ENCODE data around the gene GRIK4. TPM values are rescaled to one million over a fixed set of nuclear protein-coding genes. Genes with fewer than 3 reads are reported as not detected.

GRIK4 gene
- total RNA-seq, 1 donor from 2014 or later: 0.06 TPM

GRCh38 chr11:120890609-120891320 is 379.2 kb downstream of the GRIK4 start:
- TF ChIP-seq CTCF (conservative IDR thresholded peaks at IDR 0.05; ENCODE audit: low read depth, low read length): no peak
- no peak for DNase-seq (ENCODE audit: low read depth)
- no peak overlapping the region for H3K4me3 ChIP-seq (ENCODE audit: low read depth, low read length)

GRCh38 chr11:120893440-120894201 is 382.1 kb downstream of the GRIK4 start:
- TF ChIP-seq CTCF (conservative IDR thresholded peaks at IDR 0.05; ENCODE audit: low read depth, low read length): no peak
- H3K4me3 ChIP-seq (ENCODE audit: low read depth, low read length): no peak overlapping the region
- no peak for DNase-seq (ENCODE audit: low read depth)

- H3K4me3 ChIP-seq (ENCODE audit: low read depth, low read length): no peak overlapping the region
- DNase-seq (ENCODE audit: low read depth): no peak
- no peak for TF ChIP-seq CTCF (conservative IDR thresholded peaks at IDR 0.05; ENCODE audit: low read depth, low read length)
Measured at GRCh38 chr11:120894202-120894985, 382.8 kb downstream of the GRIK4 start.

GRCh38 chr11:120896687-120897086 is 385.1 kb downstream of the GRIK4 start:
- no peak for DNase-seq (ENCODE audit: low read depth)
- no peak overlapping the region for H3K4me3 ChIP-seq (ENCODE audit: low read depth, low read length)
- no peak for TF ChIP-seq CTCF (conservative IDR thresholded peaks at IDR 0.05; ENCODE audit: low read depth, low read length)

- no peak overlapping the region for H3K4me3 ChIP-seq (ENCODE audit: low read depth, low read length)
- TF ChIP-seq CTCF (conservative IDR thresholded peaks at IDR 0.05; ENCODE audit: low read depth, low read length): no peak
- no peak for DNase-seq (ENCODE audit: low read depth)
Measured at GRCh38 chr11:120898568-120898967, 387.0 kb downstream of the GRIK4 start.

- H3K4me3 ChIP-seq (ENCODE audit: low read depth, low read length): no peak overlapping the region
- no peak for DNase-seq (ENCODE audit: low read depth)
- no peak for TF ChIP-seq CTCF (conservative IDR thresholded peaks at IDR 0.05; ENCODE audit: low read depth, low read length)
Measured at GRCh38 chr11:120899720-120900119, 388.2 kb downstream of the GRIK4 start.
